ENCODE results near the gene MYBBP1A.

Gene MYBBP1A

GRCh38 chr17:4588898-4589625, 33.9 kb upstream of the MYBBP1A start:
- H3K9ac ChIP-seq, result no peak overlapping the region
- H3K27me3 ChIP-seq (ENCODE audit: control insufficient read depth, insufficient read depth, low read length), result no peaks in the 10 kb centered on the region
- no peak for TF ChIP-seq CTCF (IDR thresholded peaks at IDR 0.05)
- no peak overlapping the region for H2AFZ ChIP-seq
- no peaks in the 10 kb centered on the region for H3K36me3 ChIP-seq (ENCODE audit: control insufficient read depth, insufficient read depth, low read length)
- H3K4me2 ChIP-seq (ENCODE audit: low read length), result no peak overlapping the region
- no peaks in the 10 kb centered on the region for H3K9me3 ChIP-seq (ENCODE audit: control insufficient read depth, low read length)
- H3K4me1 ChIP-seq, result no peaks in the 10 kb centered on the region
- no peak overlapping the region for H3K27ac ChIP-seq
- H3K4me3 ChIP-seq (ENCODE audit: low read depth, low read length), result no peak overlapping the region
- H3K79me2 ChIP-seq, result no peaks in the 10 kb centered on the region

- no peaks in the 10 kb centered on the region for H3K27me3 ChIP-seq (ENCODE audit: control insufficient read depth, insufficient read depth, low read length)
- TF ChIP-seq CTCF (IDR thresholded peaks at IDR 0.05), result no peak
- H3K36me3 ChIP-seq (ENCODE audit: control insufficient read depth, insufficient read depth, low read length), result no peaks in the 10 kb centered on the region
- H3K4me2 ChIP-seq (ENCODE audit: low read length), result no peak overlapping the region
- no peaks in the 10 kb centered on the region for H3K79me2 ChIP-seq
- H3K9me3 ChIP-seq (ENCODE audit: control insufficient read depth, low read length), result no peaks in the 10 kb centered on the region
- no peak overlapping the region for H3K9ac ChIP-seq
- no peak overlapping the region for H2AFZ ChIP-seq
- no peaks in the 10 kb centered on the region for H3K4me1 ChIP-seq
- no peak overlapping the region for H3K27ac ChIP-seq
- H3K4me3 ChIP-seq (ENCODE audit: low read depth, low read length), result no peak overlapping the region
These were observed 33.2 kb upstream of the MYBBP1A start for GRCh38 chr17:4588391-4588790.

- no peak overlapping the region for H2AFZ ChIP-seq
- H3K27me3 ChIP-seq (ENCODE audit: control insufficient read depth, insufficient read depth, low read length), result no peaks in the 10 kb centered on the region
- H3K4me2 ChIP-seq (ENCODE audit: low read length), result no peak overlapping the region
- H3K4me3 ChIP-seq (ENCODE audit: low read depth, low read length), result no peak overlapping the region
- H3K79me2 ChIP-seq, result no peaks in the 10 kb centered on the region
- no peak for TF ChIP-seq CTCF (IDR thresholded peaks at IDR 0.05)
- no peak overlapping the region for H3K9ac ChIP-seq
- H3K9me3 ChIP-seq (ENCODE audit: control insufficient read depth, low read length), result no peaks in the 10 kb centered on the region
- no peak overlapping the region for H3K27ac ChIP-seq
- H3K4me1 ChIP-seq, result no peaks in the 10 kb centered on the region
- H3K36me3 ChIP-seq (ENCODE audit: control insufficient read depth, insufficient read depth, low read length), result no peaks in the 10 kb centered on the region
These were observed 32.6 kb upstream of the MYBBP1A start for GRCh38 chr17:4587803-4588202.

- H3K4me3 ChIP-seq (ENCODE audit: low read depth, low read length), result no peak overlapping the region
- no peak overlapping the region for H3K9ac ChIP-seq
- H3K27ac ChIP-seq, result no peak overlapping the region
- no peaks in the 10 kb centered on the region for H3K36me3 ChIP-seq (ENCODE audit: control insufficient read depth, insufficient read depth, low read length)
- TF ChIP-seq CTCF (IDR thresholded peaks at IDR 0.05), result no peak
- no peaks in the 10 kb centered on the region for H3K79me2 ChIP-seq
- H2AFZ ChIP-seq, result no peak overlapping the region
- H3K4me1 ChIP-seq, result no peaks in the 10 kb centered on the region
- H3K9me3 ChIP-seq (ENCODE audit: control insufficient read depth, low read length), result no peaks in the 10 kb centered on the region
- no peak overlapping the region for H3K4me2 ChIP-seq (ENCODE audit: low read length)
- H3K27me3 ChIP-seq (ENCODE audit: control insufficient read depth, insufficient read depth, low read length), result no peaks in the 10 kb centered on the region
These were observed 32.0 kb upstream of the MYBBP1A start for GRCh38 chr17:4587195-4587594.

- Histone ChIP-seq H3K4me2 (ENCODE audit: low read length) (no peak overlapping the region), H3K9ac (no peak overlapping the region), H3K9me3 (ENCODE audit: control insufficient read depth, low read length) (no peaks in the 10 kb centered on the region), H3K4me1 (no peaks in the 10 kb centered on the region), H3K27ac (no peak overlapping the region), H3K4me3 (ENCODE audit: low read depth, low read length) (no peak overlapping the region), H2AFZ (no peak overlapping the region), H3K27me3 (ENCODE audit: control insufficient read depth, insufficient read depth, low read length) (no peaks in the 10 kb centered on the region), H3K79me2 (no peaks in the 10 kb centered on the region), H3K36me3 (ENCODE audit: control insufficient read depth, insufficient read depth, low read length) (no peaks in the 10 kb centered on the region)
- TF ChIP-seq CTCF (IDR thresholded peaks at IDR 0.05), result no peak
These were observed 30.9 kb upstream of the MYBBP1A start for GRCh38 chr17:4586043-4586442.

Data from parathyroid adenoma (tissue), 2 donors.